Measurements from ENCODE around the gene FAM120A.
"Not testable (repeated sequence)": the region's sequence is repeated elsewhere in the genome, so short reads cannot be mapped to it uniquely, and the experiment has no call there.

FAM120A gene

DNA sequence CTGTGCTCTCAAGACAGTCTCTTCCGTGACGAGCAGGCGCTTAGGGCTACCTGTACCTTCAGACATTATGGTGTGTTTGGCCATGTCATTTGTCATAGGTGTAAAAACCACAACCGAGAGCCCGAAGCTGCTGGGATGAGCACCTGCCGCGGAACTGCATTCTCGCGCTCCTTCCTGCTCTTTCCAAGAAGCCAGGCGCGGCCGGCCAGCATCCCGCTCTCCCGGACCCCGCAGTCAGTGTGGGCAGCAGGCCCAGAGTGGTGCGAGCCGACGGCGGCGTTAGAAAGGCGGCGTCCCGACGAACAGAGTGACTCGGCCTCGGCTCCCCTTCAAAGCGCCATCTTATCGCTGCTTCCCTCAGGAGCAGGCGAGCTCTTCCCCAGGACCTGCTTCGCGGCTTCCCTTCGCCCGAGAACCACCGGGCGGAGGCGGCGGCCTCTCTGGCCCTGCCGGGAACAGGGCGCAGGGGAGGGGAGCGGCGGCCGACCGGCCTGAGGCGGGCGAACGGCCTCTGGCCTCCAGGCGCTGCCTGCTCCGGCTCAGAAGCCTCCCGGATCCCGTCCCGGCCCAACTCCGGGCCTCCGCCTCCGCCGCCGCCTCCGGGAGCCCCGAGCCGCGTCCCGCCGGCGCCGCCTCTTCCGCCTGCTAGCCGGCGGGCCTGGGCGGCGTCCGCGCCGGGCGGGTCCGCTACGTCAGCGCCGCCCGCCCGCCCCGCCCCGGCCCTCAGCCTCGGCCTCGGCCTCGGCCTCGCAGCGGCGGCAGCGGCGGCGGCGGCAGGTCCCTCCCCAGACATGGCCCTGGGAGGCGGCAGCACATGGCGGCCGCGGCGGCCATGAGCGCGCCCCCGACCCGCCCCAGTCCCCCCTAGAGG is at the start of gene FAM120A:
Gene FAM120A (plus strand): TSS at position 741 of the 871 bp plus-strand sequence. CDS start 231 bp downstream, outside the sequence.
- DNase-seq = peak; percentile 37

DNA sequence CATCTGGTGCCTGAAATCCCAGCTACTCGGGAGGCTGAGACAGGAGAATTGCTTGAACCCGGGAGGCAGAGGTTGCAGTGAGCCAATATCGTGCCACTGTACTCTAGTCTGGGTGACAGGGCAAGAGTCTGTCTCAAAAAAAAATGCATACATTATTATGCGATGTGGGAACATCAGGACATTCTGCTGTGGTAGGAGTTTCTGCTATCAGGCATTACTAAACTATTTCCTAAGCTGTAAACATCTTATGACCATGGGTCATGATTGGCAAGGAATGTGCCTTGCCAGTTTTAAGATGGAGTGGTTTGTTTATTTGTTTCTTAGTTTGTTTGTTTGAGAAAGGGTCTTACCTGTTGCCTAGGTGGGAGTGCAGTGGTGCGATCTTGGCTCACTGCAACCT is 45.1 kb upstream of the FAM120A start:
- DNase-seq = no peak

DNA sequence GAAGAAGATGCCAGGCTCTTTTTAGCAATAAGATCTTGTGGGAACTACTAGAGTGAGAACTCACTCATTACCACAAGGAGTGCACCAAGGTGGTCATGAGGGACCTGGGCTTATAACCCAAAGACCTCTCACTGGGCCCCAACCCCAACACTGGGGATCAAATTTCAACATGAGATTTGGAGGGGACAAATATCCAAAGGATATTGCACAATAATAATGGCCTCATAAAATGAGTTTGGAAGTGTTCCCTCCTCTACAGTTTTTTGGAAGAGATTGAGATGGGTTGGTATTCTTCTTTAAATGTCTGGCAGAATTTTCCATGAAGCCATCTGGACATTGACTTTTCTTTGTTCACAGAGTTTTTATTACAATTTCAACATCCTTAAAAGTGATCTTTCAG is 38.0 kb upstream of the FAM120A start:
- DNase-seq = no peak

GRCh38 chr9:93415176-93415690 is 36.3 kb upstream of the FAM120A start:
- no peak for DNase-seq

DNA sequence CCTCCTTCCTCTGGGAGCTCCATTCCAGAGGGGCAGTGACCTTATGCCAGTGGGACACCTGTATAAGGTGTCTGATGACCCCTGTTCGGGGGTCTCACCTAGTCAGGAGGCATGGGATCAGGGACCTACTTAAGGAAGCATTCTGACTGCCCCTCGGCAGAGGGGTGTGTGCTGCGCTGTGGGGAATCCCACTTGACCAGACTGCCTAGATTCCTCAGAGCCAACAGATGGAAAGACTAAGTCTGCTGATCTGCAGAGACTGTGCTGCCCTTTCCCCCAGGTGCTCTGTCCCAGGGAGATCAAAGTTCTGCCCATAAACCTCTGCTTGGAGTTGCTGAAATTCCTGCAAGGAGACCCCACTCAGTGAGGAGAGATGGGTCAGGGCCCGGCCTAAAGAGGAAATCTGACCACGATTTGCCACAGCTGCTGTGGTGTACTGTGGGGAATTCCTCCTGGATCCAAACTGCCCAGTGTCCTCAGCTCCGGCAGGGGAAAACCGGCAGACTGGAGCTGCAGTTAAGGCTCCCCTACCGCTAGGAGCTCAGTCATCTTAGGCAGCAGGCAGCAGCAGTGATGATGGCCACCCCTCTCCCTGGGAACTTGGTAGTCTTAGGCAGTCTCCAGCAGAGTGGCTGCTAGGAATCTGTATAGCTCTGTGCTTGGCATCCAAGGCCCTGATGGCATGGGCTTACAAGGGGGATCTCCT is 34.8 kb upstream of the FAM120A start:
- no peak for DNase-seq

DNA sequence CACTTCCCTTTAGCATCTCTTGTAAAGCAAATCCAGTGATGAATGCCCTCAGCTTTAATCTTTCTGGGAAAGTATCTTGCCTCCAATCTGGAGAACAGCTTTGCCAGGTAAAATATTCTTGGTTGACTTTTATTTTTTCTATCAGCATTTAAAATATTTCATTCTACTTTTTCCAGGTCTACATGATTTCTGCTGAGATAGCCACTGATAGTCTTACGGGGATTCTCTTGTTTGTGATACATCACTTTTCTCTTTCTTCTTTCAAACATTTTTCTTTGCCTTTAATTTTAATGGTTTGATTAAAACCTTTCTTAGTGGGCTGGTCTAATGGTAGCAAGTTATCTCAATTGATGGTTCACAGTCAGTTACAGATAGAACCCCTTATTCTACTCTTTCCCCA is 33.9 kb upstream of the FAM120A start:
- DNase-seq = no peak

DNA sequence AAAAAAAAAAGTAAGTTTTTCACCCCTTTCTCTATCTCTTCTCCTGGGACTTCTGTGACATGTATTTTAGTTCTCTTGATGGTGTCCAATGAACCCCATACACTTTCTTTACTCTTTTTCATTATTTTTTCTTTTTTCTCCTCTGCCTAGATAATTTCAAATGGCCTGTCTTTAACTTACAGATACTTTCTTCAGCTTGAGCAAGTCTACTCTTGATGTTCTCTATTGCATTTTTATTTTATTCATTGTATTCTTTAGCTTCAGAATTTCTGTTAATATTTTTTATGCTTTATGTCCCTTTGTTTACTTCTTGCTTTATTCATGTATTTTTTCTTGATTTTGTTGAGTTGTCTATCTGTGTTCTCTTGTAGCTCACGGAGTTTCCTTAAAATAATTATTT is 32.5 kb upstream of the FAM120A start:
- no peak for DNase-seq

GRCh38 chr9:93422977-93423616 is 28.4 kb upstream of the FAM120A start:
- DNase-seq = peak; percentile 15

DNA sequence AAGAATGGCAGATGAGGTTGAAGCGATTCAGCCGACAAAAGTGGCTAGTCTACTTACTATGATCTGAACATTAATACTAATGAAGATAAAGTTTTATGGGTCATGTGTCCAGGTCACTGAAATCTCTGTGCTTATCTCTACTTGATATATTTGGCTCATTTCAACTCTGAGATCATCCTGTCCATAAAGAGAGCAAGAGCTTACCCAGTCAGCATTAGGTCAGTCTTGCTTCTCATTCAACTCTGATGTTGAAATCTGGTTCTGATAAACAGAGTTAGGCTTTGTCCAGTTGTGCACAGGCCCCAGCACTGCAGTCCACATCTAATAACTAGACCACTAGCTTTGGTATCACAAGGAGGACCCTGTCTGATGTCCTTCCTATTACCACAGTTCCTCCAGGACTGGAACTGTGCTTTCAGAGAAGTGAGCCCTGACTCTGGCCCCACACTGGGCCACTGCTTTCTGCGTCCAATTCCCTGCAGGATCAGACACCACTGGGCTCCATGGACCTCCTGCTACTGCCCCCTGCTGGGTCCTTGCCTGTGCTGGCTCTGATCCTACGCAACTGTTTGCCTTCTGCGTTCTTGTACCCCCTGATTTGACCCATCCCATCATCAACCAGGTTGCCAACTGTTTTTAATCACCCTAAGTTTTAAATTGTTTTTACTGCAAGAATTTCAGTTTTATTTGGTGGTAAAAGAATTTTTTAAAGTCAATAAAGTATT is 23.7 kb upstream of the FAM120A start:
- DNase-seq = no peak

DNA sequence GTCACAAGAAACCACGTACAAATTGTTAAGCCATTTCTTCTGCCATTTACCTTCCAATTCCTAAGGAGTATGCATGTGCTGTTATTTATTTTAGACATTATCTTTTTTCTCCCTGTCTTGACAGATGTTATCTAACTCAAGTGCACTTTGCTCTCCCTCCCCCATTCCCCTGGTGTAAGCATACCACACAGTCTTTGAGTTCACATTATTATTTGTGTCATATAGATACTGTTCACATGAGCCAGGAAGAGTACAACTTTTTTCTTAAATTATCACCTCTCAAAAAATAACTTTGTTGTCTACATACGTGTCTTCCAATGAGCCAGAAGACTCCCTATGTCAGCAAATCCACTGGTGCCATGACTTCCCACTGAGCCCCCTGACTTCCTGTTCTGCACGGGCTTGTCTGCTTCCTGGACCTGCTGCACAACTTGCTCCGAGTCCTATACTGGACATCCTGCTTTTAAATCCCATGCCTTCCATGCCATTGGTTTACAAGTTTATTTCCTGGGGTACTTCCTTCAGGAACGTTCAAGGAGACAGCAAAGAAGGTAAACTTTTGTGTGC is 19.9 kb upstream of the FAM120A start:
- DNase-seq = no peak

DNA sequence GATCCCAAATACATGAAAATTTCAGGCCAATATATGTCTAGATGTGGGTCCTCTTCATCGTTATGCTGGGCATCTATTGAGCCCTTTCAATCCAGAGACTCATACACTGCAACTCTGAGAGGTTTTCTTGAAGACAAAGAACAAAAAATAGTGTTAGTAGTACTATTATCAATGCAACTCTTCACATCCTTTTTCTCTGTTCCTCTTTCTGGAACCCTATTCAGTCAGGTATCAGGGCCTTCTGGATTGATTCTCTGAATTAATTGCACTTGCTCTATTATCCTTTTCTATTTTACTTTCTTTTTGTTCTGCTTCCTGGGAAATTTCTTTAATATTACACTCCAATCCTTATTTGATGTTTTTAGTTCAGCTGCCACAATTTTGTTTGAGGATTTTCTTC is 18.5 kb upstream of the FAM120A start:
- DNase-seq = no peak

GRCh38 chr9:93434056-93434455 is 17.4 kb upstream of the FAM120A start:
- DNase-seq = no peak

- no peak for DNase-seq
Measured at GRCh38 chr9:93435386-93435785, 16.1 kb upstream of the FAM120A start.

DNA sequence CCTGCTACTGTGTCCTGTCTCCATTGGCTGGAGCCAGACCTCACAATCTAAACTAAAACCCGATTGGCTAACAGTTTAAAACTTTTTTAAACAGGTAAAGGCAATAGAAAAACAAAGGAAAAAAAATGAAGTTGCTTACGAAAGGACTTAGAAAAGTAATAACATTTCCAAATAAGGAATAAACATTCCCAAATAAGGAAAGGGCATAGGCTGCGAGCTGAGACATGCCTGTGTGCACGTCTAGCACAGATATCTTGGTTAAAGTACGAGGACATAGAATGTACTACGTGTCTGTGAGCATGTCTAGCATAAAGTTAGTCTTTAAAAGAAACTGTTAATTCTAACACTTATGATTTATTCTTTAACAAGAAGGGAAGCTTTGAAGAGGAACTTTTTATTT is 15.3 kb upstream of the FAM120A start:
- no peak for DNase-seq

GRCh38 chr9:93436655-93437407 is 14.7 kb upstream of the FAM120A start:
- DNase-seq = no peak

DNA sequence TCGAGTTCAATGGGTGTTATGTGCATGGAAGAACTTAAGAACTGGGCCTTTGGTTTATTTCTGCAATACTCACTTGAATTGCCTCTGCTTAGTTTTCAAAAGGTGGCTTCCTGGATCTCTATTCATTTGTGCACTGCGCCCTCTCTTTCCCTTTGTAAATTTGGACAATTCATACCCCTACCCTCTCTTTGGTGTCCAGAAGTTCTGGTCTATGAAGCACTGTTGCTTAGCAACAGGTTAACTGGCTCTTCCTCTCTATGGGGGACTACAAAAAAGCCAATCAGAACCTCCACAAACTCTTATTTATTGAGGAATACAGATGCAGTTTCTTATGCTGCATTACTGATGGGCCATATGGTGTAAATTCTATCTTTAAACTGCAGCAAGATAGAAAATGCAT is 13.5 kb upstream of the FAM120A start:
- no peak for DNase-seq

- not testable (repeated sequence) for DNase-seq
Measured at GRCh38 chr9:93439301-93439700, 12.2 kb upstream of the FAM120A start.

GRCh38 chr9:93440896-93441580 is 10.4 kb upstream of the FAM120A start:
- DNase-seq = no peak

GRCh38 chr9:93446073-93446472 is 5.4 kb upstream of the FAM120A start:
- no peak for DNase-seq

DNA sequence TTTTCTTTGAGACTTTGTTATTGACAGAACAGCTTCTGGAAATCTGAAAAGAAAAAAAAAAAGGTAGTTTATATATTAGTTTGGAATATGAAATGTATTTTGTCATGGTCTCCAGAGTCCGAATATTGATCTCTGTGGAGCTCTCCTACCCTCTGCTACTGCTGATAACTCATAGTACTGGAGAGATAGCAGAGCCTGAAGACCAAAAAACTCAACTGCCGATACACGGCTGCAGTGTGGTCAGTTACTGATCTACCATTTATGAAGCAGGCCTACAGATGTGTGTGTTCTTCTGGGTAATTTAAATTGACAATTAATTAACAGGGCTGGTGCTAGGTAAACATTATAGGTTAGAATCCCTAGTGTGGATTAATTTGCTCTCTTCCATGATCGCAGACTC is 3.8 kb upstream of the FAM120A start:
- no peak for DNase-seq
